Anterior cingulate cortex (tissue), 58 donors: ENCODE measurements around the gene LRATD1.

Source experiments
- DNase-seq, 58 donors: peaks; one replicate each; lab custom pipeline; 2025; lab: John Stamatoyannopoulos, UW

The LRATD1 gene

GRCh38 chr2:14633061-14633460 is 544 bp downstream of the LRATD1 start:
- peak in 10 of 58 donors; percentile 3 to 59 (median 21) for DNase-seq

- peak in 12 of 58 donors; percentile 7 to 48 (median 28) for DNase-seq
Observed at GRCh38 chr2:14633461-14634181, 1.1 kb downstream of the LRATD1 start.

DNA sequence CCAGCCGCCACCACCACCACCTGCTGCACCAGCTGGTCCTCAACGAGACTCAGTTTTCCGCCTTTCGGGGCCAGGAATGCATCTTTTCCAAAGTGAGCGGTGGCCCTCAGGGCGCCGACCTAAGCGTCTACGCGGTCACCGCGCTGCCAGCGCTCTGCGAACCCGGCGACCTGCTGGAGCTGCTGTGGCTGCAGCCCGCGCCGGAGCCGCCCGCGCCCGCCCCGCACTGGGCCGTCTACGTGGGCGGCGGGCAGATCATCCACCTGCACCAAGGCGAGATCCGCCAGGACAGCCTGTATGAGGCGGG is 1.6 kb downstream of the LRATD1 start:
- peak in 4 of 58 donors; percentile 5 to 57 (median 48) for DNase-seq

- DNase-seq: peak in 54 of 58 donors; percentile 5 to 80 (median 54)
Observed at GRCh38 chr2:14634489-14635390, 2.2 kb downstream of the LRATD1 start.

GRCh38 chr2:14635391-14635871 is 2.9 kb downstream of the LRATD1 start:
- DNase-seq: peak in 56 of 58 donors; percentile 20 to 86 (median 54)

DNA sequence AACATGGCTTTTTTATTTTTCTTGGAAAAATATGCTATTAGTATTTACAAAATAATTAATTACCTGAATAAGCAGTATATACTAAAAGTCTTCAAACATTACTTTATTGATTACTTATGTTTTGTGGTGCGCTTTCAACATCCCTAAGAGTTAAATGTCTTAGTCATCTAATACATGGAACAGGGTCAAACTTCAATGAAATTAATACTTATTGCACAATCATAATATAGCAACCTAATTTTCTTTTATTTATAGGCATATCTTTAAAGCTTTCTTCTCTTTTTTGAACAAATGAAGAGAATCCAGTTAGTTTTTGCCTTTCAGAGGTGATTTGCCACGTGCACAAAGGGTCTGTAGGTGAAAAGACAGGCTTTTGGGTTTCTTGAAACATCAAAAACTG is 6.0 kb downstream of the LRATD1 start:
- DNase-seq: no peak

DNA sequence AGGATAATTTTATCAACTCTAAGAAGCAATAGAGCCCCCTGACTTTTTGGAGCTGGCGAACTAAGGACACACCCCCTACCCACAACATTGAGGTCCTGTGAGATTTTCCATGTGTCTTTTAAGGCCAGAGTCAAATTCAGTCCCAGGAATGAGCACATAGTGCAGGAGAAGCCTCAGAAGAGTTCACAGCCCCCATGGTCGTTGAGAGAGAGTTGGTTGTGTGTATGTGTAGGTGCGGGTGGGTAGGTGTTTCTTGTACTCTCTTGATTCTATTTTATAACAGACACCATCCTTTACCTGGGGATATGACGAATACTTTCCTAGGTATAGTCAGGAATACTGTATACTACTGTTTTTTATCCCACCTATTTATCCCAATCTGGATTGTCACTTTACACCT is 8.6 kb downstream of the LRATD1 start:
- no peak for DNase-seq

DNA sequence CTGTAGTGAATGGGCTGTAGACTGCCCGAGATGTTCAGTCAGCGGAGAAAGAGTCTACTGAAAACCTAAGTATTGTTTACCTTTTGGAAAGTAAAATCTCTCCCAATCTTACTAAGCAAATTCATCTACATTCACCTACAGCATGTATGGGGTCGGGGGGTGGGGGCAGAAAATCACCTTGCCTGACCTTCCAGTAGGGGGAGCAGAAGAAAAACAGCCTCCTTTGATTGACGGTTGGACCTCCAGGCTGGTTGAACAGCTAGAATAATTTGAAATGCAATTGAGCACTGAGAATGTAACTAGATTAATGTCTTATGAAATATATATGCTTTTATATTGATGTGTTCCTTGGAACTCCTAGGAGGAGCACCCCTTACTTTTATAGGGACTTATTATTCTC is 10.0 kb downstream of the LRATD1 start:
- no peak for DNase-seq

- DNase-seq: no peak
Observed at GRCh38 chr2:14647714-14648113, 15.2 kb downstream of the LRATD1 start.

- DNase-seq: no peak
Observed at GRCh38 chr2:14650066-14650465, 17.5 kb downstream of the LRATD1 start.

GRCh38 chr2:14654835-14655282 is 22.3 kb downstream of the LRATD1 start:
- no peak for DNase-seq

DNA sequence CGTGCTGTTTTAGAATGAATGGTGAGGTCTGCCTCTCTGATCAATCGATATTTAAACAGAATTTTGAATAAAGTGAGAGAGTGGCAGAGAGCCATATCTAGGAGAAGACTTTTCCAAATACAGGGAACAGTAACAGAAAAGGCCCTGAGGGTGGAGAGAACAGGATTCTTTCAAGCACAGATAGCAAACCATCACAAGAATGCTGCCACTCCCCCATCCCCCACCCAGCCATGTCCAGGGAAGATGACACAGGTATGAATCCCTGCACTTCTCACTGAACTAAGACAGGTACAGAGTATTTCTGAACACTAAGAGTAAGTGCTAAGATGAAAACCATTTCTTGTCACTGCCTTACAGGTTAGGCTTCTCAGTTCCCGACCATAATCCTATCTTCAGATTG is 23.6 kb downstream of the LRATD1 start:
- DNase-seq: no peak

DNA sequence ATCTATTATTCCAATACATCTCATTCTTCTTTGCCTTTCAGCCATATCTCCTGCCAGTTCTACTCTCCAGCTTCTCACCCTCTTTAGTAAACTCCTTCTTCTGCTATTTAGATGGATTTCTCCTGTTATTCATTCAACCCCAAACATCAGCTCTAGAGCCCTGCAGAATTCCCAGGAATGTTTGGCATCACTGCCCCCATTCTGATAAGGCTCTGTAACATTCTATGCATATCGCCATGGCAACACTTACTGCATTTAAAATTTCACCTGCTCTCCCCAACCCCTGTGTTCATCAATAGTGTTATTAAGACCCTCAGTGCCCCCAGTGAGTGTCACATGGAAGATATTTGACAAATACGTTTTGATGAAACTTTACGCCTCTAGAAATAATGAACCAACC is 28.6 kb downstream of the LRATD1 start:
- no peak for DNase-seq

- peak in 22 of 58 donors; percentile 2 to 49 (median 18) for DNase-seq
Observed at GRCh38 chr2:14673351-14673875, 40.9 kb downstream of the LRATD1 start.

- DNase-seq: no peak
Observed at GRCh38 chr2:14675489-14675888, 43.0 kb downstream of the LRATD1 start.

DNA sequence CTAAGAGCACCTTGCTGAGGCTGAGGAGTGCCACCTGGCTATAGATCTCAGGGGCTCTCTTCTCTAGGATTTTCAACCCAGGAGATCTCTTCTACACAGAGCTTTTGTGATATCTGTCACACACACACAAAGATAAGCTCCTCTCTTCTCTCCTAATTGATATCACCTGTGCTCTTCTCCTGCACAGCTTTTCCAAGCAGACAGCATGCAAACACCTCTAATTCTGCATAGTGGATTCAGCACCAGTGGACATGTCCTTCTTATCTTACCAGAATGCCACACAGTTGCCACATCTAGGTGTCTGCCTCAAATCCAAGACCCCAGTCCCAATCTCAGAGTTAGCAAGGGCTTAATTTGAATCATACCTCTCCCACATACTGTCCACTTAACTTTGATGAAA is 43.9 kb downstream of the LRATD1 start:
- no peak for DNase-seq

GRCh38 chr2:14677039-14677438 is 44.5 kb downstream of the LRATD1 start:
- no peak for DNase-seq

GRCh38 chr2:14678761-14679160 is 46.2 kb downstream of the LRATD1 start:
- DNase-seq: peak in 3 of 58 donors; percentile 11 to 60 (median 36)

- no peak for DNase-seq
Observed at GRCh38 chr2:14681608-14682007, 49.1 kb downstream of the LRATD1 start.
